Gastrocnemius medialis (tissue), 4 donors: ENCODE results near the gene TRAF3IP3. TPM values are rescaled to one million over a fixed set of nuclear protein-coding genes. Genes with fewer than 3 reads are reported as not detected.

Experiments used
- ATAC-seq, 2 donors: fragments of 150-250 bp; one replicate each; pipeline ENCODE4 v1.9.1; 2016
- DNase-seq, 2 donors: peaks; one replicate each; pipeline ENCODE4 v3.0.0-alpha.2; 2019
- H3K27ac ChIP-seq, 4 donors: fragments of 200-600 bp; sonication (generic); 1 replicate in 1 of 4; 2 replicates in 3 of 4; pipeline ENCODE4 v1.5.1; 2016 to 2018; ENCODE audit warnings: mild to moderate bottlenecking in 2 of 4, moderate library complexity in 1 of 4
- H3K27me3 ChIP-seq, 3 donors: fragments of 200-600 bp; sonication (generic) in 2 of 3; 1 replicate in 1 of 3; 2 replicates in 2 of 3; pipeline versions ENCODE4 v1.5.1 to v1.6.0; 2016 to 2019; ENCODE audit warnings: mild to moderate bottlenecking in 1 of 3, moderate library complexity in 1 of 3
- H3K36me3 ChIP-seq, 2 donors: fragments of 200-600 bp; sonication (generic) in 1 of 2; one replicate each; pipeline ENCODE4 v1.5.1; 2017 to 2018
- H3K4me1 ChIP-seq, 2 donors: fragments of 200-600 bp; sonication (generic) in 1 of 2; one replicate each; pipeline ENCODE4 v1.5.1; 2016 to 2017; ENCODE audit warnings: mild to moderate bottlenecking in 2 of 2
- H3K4me3 ChIP-seq, 4 donors: fragments of 200-600 bp; sonication (generic) in 3 of 4; 1 replicate in 1 of 4; 2 replicates in 3 of 4; pipeline ENCODE4 v1.5.1; 2016 to 2019; ENCODE audit warnings: mild to moderate bottlenecking in 2 of 4
- H3K9me3 ChIP-seq, 3 donors: fragments of 200-600 bp; sonication (generic) in 2 of 3; 1 replicate in 1 of 3; 2 replicates in 2 of 3; pipeline ENCODE4 v1.5.1; 2016 to 2019
- POLR2A ChIP-seq, 2 donors: fragments of 450-650 bp; IDR thresholded peaks; one replicate each; pipeline ENCODE4 v1.6.1; 2017; ENCODE audit warnings: antibody characterized with exemption in 2 of 2, mild to moderate bottlenecking in 2 of 2, moderate library complexity in 2 of 2
- in situ Hi-C, 4 donors: fragments of 200-750 bp; cut with MboI; loops; one replicate each; pipeline versions ENCODE4 v1.15.0 to v1.8.0; 2017; ENCODE audit warnings: low sequenced_read_pairs in 4 of 4
- intact Hi-C: fragments of 100-400 bp; cut with DNase I; formaldehyde crosslinking; loops from one replicate; pipeline ENCODE4 v1.15.1; 2023; ENCODE audit warnings: low total_unique reads
- total RNA-seq, 4 donors: library from RNA; depleted of rRNA; stranded (reverse); fragments of >200 nt; gene quantifications; one replicate each; pipeline versions ENCODE4 v1.1.0 to v1.2.3, GENCODE V29; 2016
- TF ChIP-seq, protein P1 (sequence below), 5 experiments: fragments of 450-650 bp in 3 of 5; fragments of 200-600 bp in 2 of 5; sonication (generic) in 2 of 5; IDR thresholded peaks in 4 of 5; conservative IDR thresholded peaks in 1 of 5; 1 replicate in 4 of 5; 2 replicates in 1 of 5; pipeline ENCODE4 v1.5.1; 2016 to 2019; ENCODE audit warnings: antibody characterized with exemption in 5 of 5, mild to moderate bottlenecking in 3 of 5, moderate library complexity in 3 of 5

TRAF3IP3 gene
- total RNA-seq, 4 donors from 2014 or later, result 0.16 to 1.5 (median 0.35) TPM; not detected in 1

GRCh38 chr1:209749670-209750323 lies 6.1 kb upstream of the TRAF3IP3 start:
- H3K27ac ChIP-seq, result no peak overlapping the region
- TF ChIP-seq, protein P1, sequence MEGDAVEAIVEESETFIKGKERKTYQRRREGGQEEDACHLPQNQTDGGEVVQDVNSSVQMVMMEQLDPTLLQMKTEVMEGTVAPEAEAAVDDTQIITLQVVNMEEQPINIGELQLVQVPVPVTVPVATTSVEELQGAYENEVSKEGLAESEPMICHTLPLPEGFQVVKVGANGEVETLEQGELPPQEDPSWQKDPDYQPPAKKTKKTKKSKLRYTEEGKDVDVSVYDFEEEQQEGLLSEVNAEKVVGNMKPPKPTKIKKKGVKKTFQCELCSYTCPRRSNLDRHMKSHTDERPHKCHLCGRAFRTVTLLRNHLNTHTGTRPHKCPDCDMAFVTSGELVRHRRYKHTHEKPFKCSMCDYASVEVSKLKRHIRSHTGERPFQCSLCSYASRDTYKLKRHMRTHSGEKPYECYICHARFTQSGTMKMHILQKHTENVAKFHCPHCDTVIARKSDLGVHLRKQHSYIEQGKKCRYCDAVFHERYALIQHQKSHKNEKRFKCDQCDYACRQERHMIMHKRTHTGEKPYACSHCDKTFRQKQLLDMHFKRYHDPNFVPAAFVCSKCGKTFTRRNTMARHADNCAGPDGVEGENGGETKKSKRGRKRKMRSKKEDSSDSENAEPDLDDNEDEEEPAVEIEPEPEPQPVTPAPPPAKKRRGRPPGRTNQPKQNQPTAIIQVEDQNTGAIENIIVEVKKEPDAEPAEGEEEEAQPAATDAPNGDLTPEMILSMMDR (IDR thresholded peaks at IDR 0.05 in 4 of 5, conservative IDR thresholded peaks at IDR 0.05 in 1 of 5), result no peak
- TF ChIP-seq POLR2A (IDR thresholded peaks at IDR 0.05), result no peak
- no peak overlapping the region for H3K4me3 ChIP-seq
- no peaks in the 10 kb centered on the region for H3K27me3 ChIP-seq
- in situ Hi-C loops (loop anchor here in 1 of 4 donors (5.0 kb wide), 1 partner anchor 177 kb away; no protein-coding TSS in a partner anchor), intact Hi-C loops (loop anchor here (2.0 to 5.0 kb wide), 2 partner anchors 42 to 173 kb away; no protein-coding TSS in a partner anchor)
- H3K4me1 ChIP-seq, result no peaks in the 10 kb centered on the region
- no peaks in the 10 kb centered on the region for H3K9me3 ChIP-seq
- no peaks in the 10 kb centered on the region for H3K36me3 ChIP-seq
- ATAC-seq (no peak), DNase-seq (no peak)

DNA sequence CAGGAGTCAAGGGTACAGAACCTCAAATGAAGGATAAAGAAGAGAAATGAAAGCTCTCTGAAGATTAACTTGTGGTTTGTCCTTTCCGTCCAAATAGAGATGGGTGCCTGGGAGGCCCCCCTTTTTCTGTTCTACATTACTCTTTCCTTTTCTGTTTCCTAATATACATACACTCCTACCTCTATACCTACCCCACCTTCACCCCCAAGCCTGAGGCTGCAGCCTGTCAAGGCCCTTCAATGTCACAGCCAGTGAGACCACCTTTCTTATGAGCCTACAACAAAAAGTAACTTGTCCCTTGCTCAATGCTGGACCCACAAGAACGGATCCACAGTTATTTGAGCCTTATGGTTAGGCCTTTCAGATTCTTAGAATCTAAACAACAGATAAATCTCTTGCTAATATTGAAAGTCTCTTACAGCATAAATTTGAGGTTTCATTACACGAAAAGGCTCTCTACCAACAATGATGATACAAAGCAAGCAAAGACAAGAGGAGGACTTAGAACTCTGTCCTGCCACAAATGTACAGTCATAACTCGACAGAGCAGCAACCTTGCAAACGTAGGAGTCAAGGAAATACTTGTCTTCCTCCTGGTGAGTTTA lies 4.1 kb upstream of the TRAF3IP3 start:
- no peak for TF ChIP-seq POLR2A (IDR thresholded peaks at IDR 0.05)
- TF ChIP-seq, protein P1 (IDR thresholded peaks at IDR 0.05 in 4 of 5, conservative IDR thresholded peaks at IDR 0.05 in 1 of 5), result no peak
- intact Hi-C loops, result no loop called here
- Histone ChIP-seq H3K9me3 (no peaks in the 10 kb centered on the region), H3K27me3 (no peaks in the 10 kb centered on the region), H3K36me3 (no peaks in the 10 kb centered on the region), H3K4me1 (no peaks in the 10 kb centered on the region), H3K4me3 (no peak overlapping the region), H3K27ac (no peak overlapping the region)
- in situ Hi-C loops, result no loop called here
- ATAC-seq, result no peak
- DNase-seq, result no peak

DNA sequence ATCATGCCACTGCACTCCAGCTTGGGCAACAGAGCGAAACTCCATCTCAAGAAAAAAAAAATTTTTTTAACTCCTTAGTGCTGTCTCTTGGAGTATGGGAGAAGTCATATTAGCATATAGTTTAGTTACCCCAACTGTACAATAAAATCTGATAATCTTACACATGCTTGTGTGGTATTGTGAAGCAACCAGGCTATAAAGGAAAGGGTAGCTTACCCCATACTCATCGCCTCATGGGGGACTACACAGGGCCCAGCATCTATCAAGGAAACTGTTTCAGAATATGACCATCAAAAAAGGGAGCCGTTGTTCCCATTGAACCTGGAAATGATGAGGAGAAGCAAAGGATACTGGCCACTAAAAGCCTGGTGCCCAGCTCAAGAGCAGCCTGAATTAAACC lies 3.0 kb upstream of the TRAF3IP3 start:
- intact Hi-C loops, result no loop called here
- TF ChIP-seq, protein P1 (IDR thresholded peaks at IDR 0.05 in 4 of 5, conservative IDR thresholded peaks at IDR 0.05 in 1 of 5), result no peak
- no peak for TF ChIP-seq POLR2A (IDR thresholded peaks at IDR 0.05)
- H3K4me1 ChIP-seq, result no peaks in the 10 kb centered on the region

DNA sequence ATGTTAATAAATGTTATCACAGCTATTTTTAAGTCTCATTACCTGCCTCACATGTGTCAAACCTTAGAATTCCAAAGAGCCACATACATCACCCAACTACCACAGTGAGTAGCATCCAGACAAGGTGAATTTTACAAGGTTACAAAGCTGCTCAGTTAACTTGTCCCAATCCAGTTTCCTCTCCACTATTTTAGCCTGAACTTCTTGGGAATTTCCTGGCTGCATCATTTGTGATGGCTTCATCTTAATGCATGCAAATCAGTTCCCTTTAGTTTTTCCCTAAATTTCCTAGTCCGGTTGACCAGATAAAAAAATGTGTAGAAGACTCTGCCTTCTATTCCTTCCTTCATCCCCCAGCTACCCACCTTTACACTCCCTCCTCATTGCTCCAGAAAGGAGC lies 597 bp upstream of the TRAF3IP3 start:
- Histone ChIP-seq H3K36me3 (no peaks in the 10 kb centered on the region), H3K9me3 (no peaks in the 10 kb centered on the region), H3K27ac (no peak overlapping the region), H3K4me3 (no peak overlapping the region), H3K27me3 (no peaks in the 10 kb centered on the region), H3K4me1 (peaks cover 0 to 12% of the 10 kb centered on the region in 2 donors)
- no peak for DNase-seq
- in situ Hi-C loops, result loop anchor here in 1 of 4 donors (5.0 kb wide), 1 partner anchor 178 kb away; no protein-coding TSS in a partner anchor
- ATAC-seq, result no peak
- intact Hi-C loops, result no loop called here
- TF ChIP-seq, protein P1 (IDR thresholded peaks at IDR 0.05 in 4 of 5, conservative IDR thresholded peaks at IDR 0.05 in 1 of 5), result no peak
- TF ChIP-seq POLR2A (IDR thresholded peaks at IDR 0.05), result no peak

More for the DNA sequence above, 3.0 kb upstream of the TRAF3IP3 start:
- DNase-seq, result no peak
- H3K4me3 ChIP-seq, result no peak overlapping the region
- ATAC-seq, result no peak
- in situ Hi-C loops, result no loop called here
- H3K27ac ChIP-seq, result no peak overlapping the region
- H3K9me3 ChIP-seq, result no peaks in the 10 kb centered on the region
- H3K36me3 ChIP-seq, result no peaks in the 10 kb centered on the region
- no peaks in the 10 kb centered on the region for H3K27me3 ChIP-seq
